ENCODE measurements around the gene RGCC.

GRCh38 chr13:41516166-41516565 is 58.8 kb downstream of the RGCC start:
- TF ChIP-seq CTCF (IDR thresholded peaks at IDR 0.05 in 2 of 3, conservative IDR thresholded peaks at IDR 0.05 in 1 of 3; ENCODE audit: insufficient read depth in 2 of 3, low read depth in 1 of 3, low read length in 3 of 3) = no peak
- no peak for TF ChIP-seq CREB1 (IDR thresholded peaks at IDR 0.05)
- TF ChIP-seq CREB1 (CRISPR knock-in tag; IDR thresholded peaks at IDR 0.05) = no peak
- no peak for TF ChIP-seq ZNF511 (CRISPR knock-in tag; IDR thresholded peaks at IDR 0.05)

Measured in K562 (cell line).